Right atrium auricular region (tissue), 2 donors: ENCODE data around the gene ADO. TPM values are rescaled to one million over a fixed set of nuclear protein-coding genes. Genes with fewer than 3 reads are reported as not detected.

ENCODE experiments used
- DNase-seq: peaks from one replicate; pipeline ENCODE4 v3.0.0-alpha.2; 2019; ENCODE audit warnings: low spot score
- H3K27ac ChIP-seq, 2 donors: fragments of 200-600 bp; sonication (generic); 1 replicate in 1 of 2; 2 replicates in 1 of 2; pipeline ENCODE4 v1.5.1; 2016 to 2019
- H3K27me3 ChIP-seq, 2 donors: fragments of 200-600 bp; sonication (generic); one replicate each; pipeline versions ENCODE4 v1.5.1 to v1.6.0; 2017 to 2019
- H3K36me3 ChIP-seq: fragments of 200-600 bp; sonication (generic); one replicate; pipeline ENCODE4 v1.5.1; 2016
- H3K4me1 ChIP-seq, 2 donors: fragments of 200-600 bp; sonication (generic); one replicate each; pipeline versions ENCODE4 v1.5.1 to v1.6.0; 2017 to 2019
- H3K4me3 ChIP-seq, 2 donors: fragments of 200-600 bp; sonication (generic); 1 replicate in 1 of 2; 2 replicates in 1 of 2; pipeline ENCODE4 v1.5.1; 2017 to 2019; ENCODE audit warnings: mild to moderate bottlenecking in 1 of 2, moderate library complexity in 1 of 2
- H3K9me3 ChIP-seq, 2 donors: fragments of 200-600 bp; sonication (generic); one replicate each; pipeline ENCODE4 v1.5.1; 2019
- CTCF ChIP-seq, 2 donors: fragments of 200-600 bp; sonication (generic); IDR thresholded peaks; one replicate each; pipeline ENCODE4 v1.5.1; 2019; ENCODE audit warnings: antibody characterized with exemption in 2 of 2
- total RNA-seq, 2 donors: library from RNA; depleted of rRNA; stranded (reverse); fragments of >200 nt; gene quantifications; one replicate each; pipeline ENCODE4 v1.1.0, GENCODE V29; 2016

The ADO gene
- total RNA-seq, 2 donors from 2014 or later, result 23.0 to 34.3 TPM

GRCh38 chr10:62810156-62810902, 5.8 kb downstream of the ADO start:
- no peak for DNase-seq
- Histone ChIP-seq H3K4me1 (peaks cover 0 to 53% of the 10 kb centered on the region in 2 donors), H3K36me3 (no peaks in the 10 kb centered on the region), H3K27ac (no peak overlapping the region), H3K4me3 (no peak overlapping the region), H3K27me3 (no peaks in the 10 kb centered on the region), H3K9me3 (no peaks in the 10 kb centered on the region)
- TF ChIP-seq CTCF (IDR thresholded peaks at IDR 0.05), result no peak

- H3K36me3 ChIP-seq, result no peaks in the 10 kb centered on the region
- DNase-seq, result no peak
- H3K27me3 ChIP-seq, result no peaks in the 10 kb centered on the region
- no peak for TF ChIP-seq CTCF (IDR thresholded peaks at IDR 0.05)
- no peak overlapping the region for H3K27ac ChIP-seq
- peaks cover 0 to 52% of the 10 kb centered on the region in 2 donors for H3K4me1 ChIP-seq
- H3K4me3 ChIP-seq, result no peak overlapping the region
- H3K9me3 ChIP-seq, result no peaks in the 10 kb centered on the region
Observed at GRCh38 chr10:62811159-62811875, 6.8 kb downstream of the ADO start.

- H3K4me3 ChIP-seq, result no peak overlapping the region
- TF ChIP-seq CTCF (IDR thresholded peaks at IDR 0.05), result no peak
- peaks cover 0 to 43% of the 10 kb centered on the region in 2 donors for H3K4me1 ChIP-seq
- DNase-seq, result no peak
- no peaks in the 10 kb centered on the region for H3K36me3 ChIP-seq
- H3K27ac ChIP-seq, result no peak overlapping the region
- H3K27me3 ChIP-seq, result no peaks in the 10 kb centered on the region
- H3K9me3 ChIP-seq, result no peaks in the 10 kb centered on the region
Observed at GRCh38 chr10:62812672-62813439, 8.3 kb downstream of the ADO start.

GRCh38 chr10:62813453-62813852, 8.9 kb downstream of the ADO start:
- no peak overlapping the region for H3K4me3 ChIP-seq
- no peak for TF ChIP-seq CTCF (IDR thresholded peaks at IDR 0.05)
- DNase-seq, result no peak
- H3K27me3 ChIP-seq, result no peaks in the 10 kb centered on the region
- no peaks in the 10 kb centered on the region for H3K9me3 ChIP-seq
- H3K36me3 ChIP-seq, result no peaks in the 10 kb centered on the region
- H3K27ac ChIP-seq, result no peak overlapping the region
- H3K4me1 ChIP-seq, result peaks cover 0 to 43% of the 10 kb centered on the region in 2 donors

- Histone ChIP-seq H3K36me3 (no peaks in the 10 kb centered on the region), H3K27ac (no peak overlapping the region), H3K27me3 (no peaks in the 10 kb centered on the region), H3K4me3 (no peak overlapping the region), H3K4me1 (peaks cover 0 to 43% of the 10 kb centered on the region in 2 donors), H3K9me3 (no peaks in the 10 kb centered on the region)
- DNase-seq, result no peak
- TF ChIP-seq CTCF (IDR thresholded peaks at IDR 0.05), result no peak
Observed at GRCh38 chr10:62813981-62814380, 9.5 kb downstream of the ADO start.
